Loucy (cell line): ENCODE data around the gene CFAP43.

Source experiments
- H2AFZ ChIP-seq: fragments of 200-600 bp; sonication (generic); 2 replicates; pipeline ENCODE4 v1.6.0; 2016; ENCODE audit warnings: antibody characterized with exemption, mild to moderate bottlenecking, low read length, moderate library complexity
- H3F3A ChIP-seq: fragments of 200-600 bp; 2 replicates; pipeline ENCODE4 v1.6.0; 2016; ENCODE audit warnings: antibody characterized with exemption, low read depth, mild to moderate bottlenecking
- H3K27me3 ChIP-seq: fragments of 200-600 bp; sonication (generic); 2 replicates; pipeline ENCODE4 v1.6.1; 2014; ENCODE audit warnings: low read length, mild to moderate bottlenecking; ENCODE audit not compliant: insufficient read depth, poor library complexity, severe bottlenecking
- H3K36me3 ChIP-seq: fragments of 200-600 bp; sonication (generic); 2 replicates; pipeline ENCODE4 v1.6.1; 2016; ENCODE audit warnings: low read length; ENCODE audit not compliant: insufficient read depth
- H3K4me1 ChIP-seq: fragments of 200-600 bp; sonication (generic); 2 replicates; pipeline ENCODE4 v1.5.1; 2014; ENCODE audit warnings: low read length, mild to moderate bottlenecking; ENCODE audit not compliant: insufficient read depth, poor library complexity, severe bottlenecking
- H3K4me2 ChIP-seq: fragments of 200-600 bp; sonication (generic); 2 replicates; pipeline ENCODE4 v1.6.0; 2014; ENCODE audit warnings: antibody characterized with exemption, low read length, low read depth, mild to moderate bottlenecking; ENCODE audit not compliant: poor library complexity, severe bottlenecking
- H3K4me3 ChIP-seq: fragments of 200-600 bp; sonication (generic); 2 replicates; pipeline ENCODE4 v1.5.1; 2014; ENCODE audit warnings: low read length, mild to moderate bottlenecking, mixed read lengths; ENCODE audit not compliant: poor library complexity, severe bottlenecking
- H3K79me2 ChIP-seq: fragments of 200-600 bp; sonication (generic); 2 replicates; pipeline ENCODE4 v1.6.1; 2014; ENCODE audit warnings: low read length; ENCODE audit not compliant: insufficient read depth
- H3K9ac ChIP-seq: fragments of 200-600 bp; sonication (generic); 2 replicates; pipeline ENCODE4 v1.6.0; 2014; ENCODE audit warnings: mild to moderate bottlenecking, low read depth, low read length, moderate library complexity; ENCODE audit not compliant: poor library complexity, severe bottlenecking
- H3K9me2 ChIP-seq: fragments of 200-600 bp; sonication (generic); replicated peaks from 2 replicates; pipeline ENCODE4 v1.6.1; 2016; ENCODE audit warnings: low read depth, low read length, mixed read lengths
- H3K9me3 ChIP-seq: fragments of 200-600 bp; sonication (generic); 2 replicates; pipeline ENCODE4 v1.6.1; 2014; ENCODE audit warnings: mild to moderate bottlenecking, antibody characterized with exemption, low read length, low read depth; ENCODE audit not compliant: insufficient read depth
- H4K20me1 ChIP-seq: fragments of 200-600 bp; sonication (generic); 2 replicates; pipeline ENCODE4 v1.6.0; 2014; ENCODE audit warnings: antibody characterized with exemption, low read length, mild to moderate bottlenecking; ENCODE audit not compliant: insufficient read depth, poor library complexity, severe bottlenecking
- CTCF ChIP-seq: fragments of 200-600 bp; sonication (generic); conservative IDR thresholded peaks from 2 replicates; pipeline ENCODE4 v1.5.1; 2014; ENCODE audit warnings: mild to moderate bottlenecking, antibody characterized with exemption, low read length
- EZH2phosphoT487 ChIP-seq: fragments of 200-600 bp; IDR thresholded peaks from 2 replicates; pipeline ENCODE4 v1.6.1; 2018; ENCODE audit warnings: antibody characterized with exemption, mild to moderate bottlenecking, moderate library complexity, borderline replicate concordance

The CFAP43 gene

GRCh38 chr10:104117839-104118323 is 114.3 kb downstream of the CFAP43 start:
- H3K27me3 ChIP-seq, result no peaks in the 10 kb centered on the region
- H3F3A ChIP-seq, result peaks cover 3% of the 10 kb centered on the region; the same call in 1 of the 2 replicates
- TF ChIP-seq CTCF (no peak), EZH2phosphoT487 (no peak)
- 0 out of 2 replicates have a peak overlapping the region, but pooled peaks have one; percentile 25 for H2AFZ ChIP-seq
- H3K4me2 ChIP-seq, result no peak overlapping the region
- H3K9me3 ChIP-seq, result no peaks in the 10 kb centered on the region
- no peaks in the 10 kb centered on the region for H3K9me2 ChIP-seq
- H4K20me1 ChIP-seq, result no peaks in the 10 kb centered on the region
- no peak overlapping the region for H3K4me3 ChIP-seq
- H3K9ac ChIP-seq, result no peak overlapping the region
- peaks cover 32% of the 10 kb centered on the region for H3K4me1 ChIP-seq
- no peaks in the 10 kb centered on the region for H3K36me3 ChIP-seq
- peaks cover 7% of the 10 kb centered on the region for H3K79me2 ChIP-seq

- no peaks in the 10 kb centered on the region for H3K9me3 ChIP-seq
Observed at GRCh38 chr10:104113376-104113956, 118.7 kb downstream of the CFAP43 start.

GRCh38 chr10:104109908-104110662 is 122.1 kb downstream of the CFAP43 start:
- no peaks in the 10 kb centered on the region for H3K27me3 ChIP-seq
- no peaks in the 10 kb centered on the region for H3K9me2 ChIP-seq
- no peak overlapping the region for H3K4me2 ChIP-seq
- H4K20me1 ChIP-seq, result no peaks in the 10 kb centered on the region
- peaks cover 3% of the 10 kb centered on the region; the same call in 1 of the 2 replicates for H3F3A ChIP-seq
- H2AFZ ChIP-seq, result no peak overlapping the region
- H3K4me1 ChIP-seq, result peaks cover 29% of the 10 kb centered on the region
- no peaks in the 10 kb centered on the region for H3K79me2 ChIP-seq
- H3K36me3 ChIP-seq, result no peaks in the 10 kb centered on the region
- H3K4me3 ChIP-seq, result no peak overlapping the region
- no peak for TF ChIP-seq EZH2phosphoT487
- no peak for TF ChIP-seq CTCF
- H3K9ac ChIP-seq, result no peak overlapping the region
- H3K9me3 ChIP-seq, result no peaks in the 10 kb centered on the region

More at GRCh38 chr10:104113376-104113956, 118.7 kb downstream of the CFAP43 start:
- H3K36me3 ChIP-seq, result no peaks in the 10 kb centered on the region
- H3K4me1 ChIP-seq, result peaks cover 29% of the 10 kb centered on the region
- H2AFZ ChIP-seq, result peak overlapping the region; percentile 82
- H3K9me2 ChIP-seq, result no peaks in the 10 kb centered on the region
- H3K9ac ChIP-seq, result no peak overlapping the region
- H3F3A ChIP-seq, result peaks cover 3% of the 10 kb centered on the region; the same call in 1 of the 2 replicates
- no peaks in the 10 kb centered on the region for H4K20me1 ChIP-seq
- H3K4me2 ChIP-seq, result peak overlapping the region; percentile 7
- H3K4me3 ChIP-seq, result peak overlapping the region; percentile 29
- TF ChIP-seq EZH2phosphoT487 (no peak), CTCF (no peak)
- no peaks in the 10 kb centered on the region for H3K79me2 ChIP-seq
- no peaks in the 10 kb centered on the region for H3K27me3 ChIP-seq
